Lung microvascular endothelial cell (primary cell): ENCODE results near the gene SLC25A34. TPM values are rescaled to one million over a fixed set of nuclear protein-coding genes. Genes with fewer than 3 reads are reported as not detected.

ENCODE experiments used
- DNase-seq, 2 donors: peaks; one replicate each; pipeline versions ENCODE4 v3.0.0 to v3.0.0-alpha.2; 2010; ENCODE audit warnings: low read depth in 2 of 2
- total RNA-seq: library from RNA; depleted of rRNA; stranded (reverse); fragments of >200 nt; gene quantifications from 2 replicates; pipeline ENCODE4 v1.2.1, GENCODE V29; 2014

Gene SLC25A34
- total RNA-seq, 1 donor from 2014 or later = 0.60 TPM

DNA sequence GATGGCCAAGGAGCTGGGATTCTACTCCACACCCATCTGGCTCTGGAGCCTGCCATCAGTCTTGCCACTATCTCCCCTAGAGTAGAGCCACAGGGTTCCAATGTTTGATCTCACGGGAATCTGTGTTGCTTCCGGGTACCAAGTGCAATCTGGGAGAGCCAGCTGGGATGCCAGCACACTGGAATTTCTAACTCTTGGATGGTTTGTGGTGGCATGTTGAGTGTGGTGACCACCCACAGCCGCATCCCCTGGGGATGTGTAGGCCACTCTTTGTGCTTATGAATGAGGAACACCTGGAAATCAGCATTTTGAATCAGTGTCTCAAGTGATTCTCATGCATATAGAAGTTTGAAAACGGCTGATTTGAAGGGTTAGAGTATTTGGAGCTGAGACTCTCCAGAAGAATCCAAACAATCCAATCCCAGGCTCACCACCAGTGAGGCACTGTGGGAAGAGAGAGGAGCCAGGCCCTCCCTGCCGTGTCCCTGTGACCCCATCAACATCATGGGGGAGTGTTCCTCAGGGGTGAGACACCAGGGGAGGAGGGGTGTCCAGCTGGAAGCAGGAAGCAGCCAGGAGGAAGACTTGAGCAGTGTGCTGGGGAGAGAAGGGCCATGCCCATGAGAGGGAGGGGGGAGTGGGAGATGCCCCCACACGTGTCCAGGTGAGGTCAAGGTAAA lies 35.9 kb downstream of the SLC25A34 start:
- no peak for DNase-seq

DNA sequence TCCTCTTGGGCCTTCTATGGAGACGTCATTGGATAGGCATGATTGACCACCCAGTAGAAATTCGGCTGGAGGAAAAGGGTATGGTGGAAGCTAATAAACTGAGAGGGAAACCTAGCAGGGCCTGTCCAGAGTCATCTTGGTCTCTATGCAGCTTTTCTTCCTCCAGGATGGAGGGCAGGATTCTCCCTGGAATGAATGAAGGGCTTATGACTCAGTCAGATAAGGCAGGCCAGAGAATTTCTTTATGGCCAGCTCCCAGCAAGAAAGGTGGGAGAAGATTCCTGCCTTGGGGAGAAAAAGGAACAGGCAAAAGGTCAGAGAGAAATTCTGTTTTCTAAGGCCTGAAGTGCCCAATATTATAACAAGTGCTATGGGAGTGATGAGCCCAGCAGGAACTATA lies 39.6 kb downstream of the SLC25A34 start:
- DNase-seq = no peak

DNA sequence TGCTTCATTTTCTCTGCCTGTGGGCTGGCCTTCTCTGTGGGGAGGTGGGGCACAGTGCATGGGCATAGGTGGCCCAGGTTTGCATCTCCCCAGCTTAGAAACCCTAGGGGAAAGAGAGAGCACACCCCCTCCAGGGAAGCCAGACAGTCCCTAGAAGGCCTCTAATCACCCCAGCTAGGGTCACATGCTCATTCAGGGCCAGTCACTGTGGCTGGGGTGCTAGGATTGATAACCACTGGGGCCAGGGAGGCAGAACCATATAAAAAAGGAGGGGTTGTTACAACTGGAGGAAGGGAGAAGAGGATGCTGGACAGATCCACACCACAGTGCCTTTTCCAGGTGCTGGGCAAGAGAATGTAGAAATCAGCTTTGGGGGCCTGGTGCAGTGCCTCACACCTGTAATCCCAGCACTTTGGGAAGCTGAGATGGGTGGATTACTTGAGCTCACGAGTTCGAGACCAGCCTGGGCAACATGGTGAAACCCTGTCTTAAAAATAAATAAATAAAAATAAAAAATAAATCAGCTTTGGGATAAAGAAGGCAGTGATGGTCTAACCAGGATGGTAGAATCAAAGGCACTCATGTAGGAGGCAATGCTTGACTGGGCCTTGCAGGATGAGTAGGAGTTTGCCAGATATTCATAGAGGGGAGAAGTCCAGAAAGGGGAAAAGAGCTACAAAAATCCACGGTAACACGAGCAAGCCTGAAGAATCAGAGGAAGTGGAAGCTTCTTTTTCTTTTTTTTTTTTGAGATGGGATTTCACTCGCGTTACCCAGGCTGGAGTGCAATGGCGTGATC lies 42.0 kb downstream of the SLC25A34 start:
- DNase-seq = no peak

DNA sequence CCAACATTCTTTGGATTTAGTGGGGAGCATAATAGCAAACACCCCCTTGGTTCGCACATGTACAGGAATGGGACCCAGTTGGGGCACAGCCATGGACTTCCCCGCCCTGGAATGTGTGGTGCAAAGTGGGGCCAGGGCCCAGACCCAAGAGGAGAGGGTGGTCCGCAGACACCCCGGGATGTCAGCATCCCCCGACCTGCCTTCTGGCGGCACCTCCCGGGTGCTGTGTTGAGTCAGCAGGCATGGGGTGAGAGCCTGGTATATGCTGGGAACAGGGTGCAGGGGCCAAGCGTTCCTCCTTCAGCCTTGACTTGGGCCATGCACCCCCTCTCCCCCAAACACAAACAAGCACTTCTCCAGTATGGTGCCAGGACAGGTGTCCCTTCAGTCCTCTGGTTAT lies 49.6 kb downstream of the SLC25A34 start:
- no peak for DNase-seq

DNA sequence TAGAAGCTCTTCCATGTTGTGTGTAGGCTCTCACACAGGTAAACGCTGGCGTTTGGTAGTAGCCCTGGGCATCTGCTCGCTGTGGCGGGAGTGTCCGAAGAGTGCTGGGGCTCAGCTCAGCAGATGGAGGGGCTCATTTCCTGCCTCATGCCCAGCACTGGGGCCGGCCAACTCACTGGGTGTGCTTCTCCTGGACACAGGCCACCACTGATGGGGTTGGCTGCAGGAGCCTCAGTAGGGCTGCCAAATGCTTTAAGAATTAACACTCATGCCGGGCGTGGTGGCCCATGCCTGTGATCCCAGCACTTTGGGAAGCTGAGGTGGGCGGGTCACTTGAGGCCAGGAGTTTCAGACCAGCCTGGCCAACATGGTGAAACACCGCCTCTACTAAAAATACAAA lies 50.5 kb downstream of the SLC25A34 start:
- DNase-seq = no peak

DNA sequence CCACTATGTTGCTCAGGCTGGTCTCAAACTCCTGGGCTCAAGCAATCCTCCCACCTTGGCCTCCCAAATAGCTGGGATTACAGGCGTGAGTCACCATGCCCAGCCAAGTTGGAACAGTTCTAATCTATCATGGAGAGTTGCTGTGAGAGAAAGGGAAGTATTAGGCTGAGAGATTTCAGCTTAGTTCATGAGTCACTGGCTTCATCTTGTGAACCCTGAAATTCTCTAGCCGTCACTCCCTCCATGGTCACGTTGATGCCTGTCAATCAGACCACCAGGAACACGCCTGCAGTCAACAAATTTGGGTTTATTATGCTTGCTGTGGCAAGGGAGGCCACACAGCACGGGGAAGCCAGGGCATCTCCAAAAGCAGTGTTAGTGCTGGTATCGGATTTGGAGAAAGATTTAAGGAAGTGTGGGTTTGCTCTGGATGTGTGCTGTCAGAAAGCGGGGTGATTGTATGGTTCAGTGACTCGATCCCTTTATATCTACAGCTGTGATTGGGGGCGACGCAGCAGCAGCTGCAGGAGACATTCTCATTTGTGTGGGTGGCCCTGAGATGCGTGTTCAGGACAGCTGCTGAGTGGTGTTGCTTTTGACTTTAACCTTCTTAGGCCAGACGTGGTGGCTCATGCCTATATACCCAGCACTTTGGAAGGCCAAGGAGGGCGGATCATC lies 52.7 kb downstream of the SLC25A34 start:
- DNase-seq = peak in 1 of 2 donors; percentile 74

Other genes with a start within 250 kb of the SLC25A34 start
- 3.2 and 3.9 TPM in 2 replicates for gene CASP9, start 212.0 kb upstream of the SLC25A34 start, total RNA-seq
- 10.2 and 14.1 TPM in 2 replicates for gene DNAJC16, start 209.4 kb upstream of the SLC25A34 start, total RNA-seq
- gene AGMAT, start 151.2 kb upstream of the SLC25A34 start, total RNA-seq = under 0.01 and 0.44 TPM in 2 replicates
- gene DDI2, start 118.8 kb upstream of the SLC25A34 start, total RNA-seq = 11.1 and 14.3 TPM in 2 replicates
- 34.2 and 44.2 TPM in 2 replicates for gene PLEKHM2, start 51.9 kb upstream of the SLC25A34 start, total RNA-seq
- not detected in 2 replicates for gene TMEM82, start 6.2 kb downstream of the SLC25A34 start, total RNA-seq
- gene FBLIM1, start 22.5 kb downstream of the SLC25A34 start, total RNA-seq = 110 and 128 TPM in 2 replicates
- gene UQCRHL, start 71.4 kb downstream of the SLC25A34 start, total RNA-seq = 3.3 and 6.3 TPM in 2 replicates
- 9.8 and 11.3 TPM in 2 replicates for gene SPEN, start 111.4 kb downstream of the SLC25A34 start, total RNA-seq
- gene ZBTB17, start 239.8 kb downstream of the SLC25A34 start, total RNA-seq = 28.8 and 49.2 TPM in 2 replicates